ENCODE measurements around the gene RNPS1.

Gene RNPS1

DNA sequence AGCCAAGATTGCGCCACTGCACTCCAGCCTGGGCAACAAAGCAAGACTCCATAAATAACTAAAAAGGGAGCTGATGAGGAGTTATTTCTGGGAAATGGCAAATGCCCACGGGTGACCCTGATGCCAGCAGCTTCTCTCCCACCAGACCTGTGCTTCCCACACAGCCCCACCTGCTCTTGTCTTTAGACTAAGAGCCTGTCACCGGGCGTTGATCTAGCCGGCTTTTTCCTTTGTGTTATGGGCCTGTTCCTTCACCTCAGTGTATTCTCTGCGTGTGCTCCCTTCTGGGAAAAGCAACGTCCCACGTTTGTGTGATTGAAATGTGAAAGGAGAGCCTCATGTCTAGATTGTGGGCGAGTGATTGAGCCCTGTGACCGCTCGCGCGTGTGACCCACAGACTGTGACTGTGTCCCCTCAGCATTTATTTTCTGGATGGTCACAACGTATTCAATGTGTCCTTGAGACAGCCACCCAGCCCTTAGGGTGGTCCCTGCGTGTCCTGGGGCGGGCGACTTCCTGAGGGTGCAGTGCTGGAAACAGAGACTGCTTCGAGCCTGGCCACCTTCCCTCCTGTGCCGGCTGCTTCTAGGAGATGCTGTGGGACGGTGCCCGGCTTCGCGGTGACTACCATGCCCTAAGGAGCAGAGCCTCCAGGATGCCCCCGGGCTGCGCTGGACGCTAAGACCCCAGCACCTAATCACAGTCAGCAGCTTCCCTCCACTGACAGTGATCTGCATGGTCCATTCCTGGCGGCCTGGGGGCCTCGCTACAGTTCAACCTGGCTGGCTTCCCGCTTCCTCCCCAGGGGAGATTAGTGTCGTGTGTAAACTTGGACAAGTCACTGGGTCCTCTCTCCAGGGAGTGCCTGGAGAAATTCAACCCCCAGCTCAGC is 7.8 kb upstream of the RNPS1 start:
- in situ Hi-C loops (cut with HindIII; ENCODE audit: low pct_ligation_motif_present, low sequenced_read_pairs), result no loop called here
- H3K27me3 ChIP-seq (replicated peaks), result no peaks in the 10 kb centered on the region
- no peak for TF ChIP-seq CTCF (IDR thresholded peaks at IDR 0.05; ENCODE audit: low read depth, low read length, missing control alignments)

DNA sequence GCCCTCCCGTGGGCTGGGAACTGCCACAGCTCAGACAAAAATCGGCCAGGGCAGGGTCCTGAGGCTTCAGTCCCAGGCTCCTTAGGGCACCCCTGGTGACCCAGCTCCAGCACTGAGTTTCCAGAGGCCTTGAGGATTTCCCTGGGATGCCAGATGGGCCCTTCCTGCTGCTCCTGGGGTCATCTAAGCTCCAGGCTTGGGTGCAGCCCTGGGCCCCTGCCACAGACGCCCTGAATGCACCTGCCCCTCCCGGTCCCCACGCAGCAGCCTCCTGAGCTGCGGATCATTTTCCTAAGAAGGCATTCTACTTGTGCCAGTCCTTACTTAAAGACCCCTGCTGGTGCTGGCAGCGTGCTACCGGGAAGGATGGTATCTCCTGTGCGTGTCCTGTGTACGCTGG is 6.0 kb upstream of the RNPS1 start:
- TF ChIP-seq CTCF (IDR thresholded peaks at IDR 0.05; ENCODE audit: low read depth, low read length, missing control alignments), result no peak
- Histone ChIP-seq H3K27me3 (replicated peaks) (no peaks in the 10 kb centered on the region), H3K27ac (no peak overlapping the region), H3K36me3 (replicated peaks) (no peaks in the 10 kb centered on the region), H3K4me3 (ENCODE audit: low read depth, low read length) (no peak overlapping the region)
- no peak for DNase-seq
- in situ Hi-C loops (cut with HindIII; ENCODE audit: low pct_ligation_motif_present, low sequenced_read_pairs), result no loop called here

More for the DNA sequence above, 7.8 kb upstream of the RNPS1 start:
- H3K27ac ChIP-seq, result no peak overlapping the region
- no peak overlapping the region for H3K4me3 ChIP-seq (ENCODE audit: low read depth, low read length)
- DNase-seq, result no peak
- no peaks in the 10 kb centered on the region for H3K36me3 ChIP-seq (replicated peaks)

DNA sequence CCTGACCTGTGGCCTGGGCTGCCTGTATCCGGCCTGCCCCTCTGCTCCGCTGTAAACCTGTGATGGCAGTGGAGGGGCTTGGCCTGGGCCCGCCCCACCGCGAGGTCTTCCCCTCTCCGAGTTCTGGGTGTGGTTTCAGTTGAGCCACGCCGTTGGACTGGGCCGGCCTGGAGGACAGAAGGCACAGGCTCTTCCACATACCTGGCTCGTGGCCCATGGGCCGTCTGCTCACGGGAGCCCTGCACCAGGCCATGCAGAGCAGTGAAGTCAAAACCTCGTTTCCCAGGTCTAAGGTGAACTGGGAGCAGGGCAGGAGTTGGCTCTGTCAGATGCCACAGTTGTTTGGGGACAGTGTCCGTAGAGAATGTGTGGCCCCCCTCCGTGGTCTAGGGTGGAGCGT is 5.6 kb upstream of the RNPS1 start:
- Histone ChIP-seq H3K36me3 (replicated peaks) (no peaks in the 10 kb centered on the region), H3K27me3 (replicated peaks) (no peaks in the 10 kb centered on the region), H3K27ac (no peak overlapping the region), H3K4me3 (ENCODE audit: low read depth, low read length) (no peak overlapping the region)
- DNase-seq, result no peak
- TF ChIP-seq CTCF (IDR thresholded peaks at IDR 0.05; ENCODE audit: low read depth, low read length, missing control alignments), result no peak
- in situ Hi-C loops (cut with HindIII; ENCODE audit: low pct_ligation_motif_present, low sequenced_read_pairs), result no loop called here

DNA sequence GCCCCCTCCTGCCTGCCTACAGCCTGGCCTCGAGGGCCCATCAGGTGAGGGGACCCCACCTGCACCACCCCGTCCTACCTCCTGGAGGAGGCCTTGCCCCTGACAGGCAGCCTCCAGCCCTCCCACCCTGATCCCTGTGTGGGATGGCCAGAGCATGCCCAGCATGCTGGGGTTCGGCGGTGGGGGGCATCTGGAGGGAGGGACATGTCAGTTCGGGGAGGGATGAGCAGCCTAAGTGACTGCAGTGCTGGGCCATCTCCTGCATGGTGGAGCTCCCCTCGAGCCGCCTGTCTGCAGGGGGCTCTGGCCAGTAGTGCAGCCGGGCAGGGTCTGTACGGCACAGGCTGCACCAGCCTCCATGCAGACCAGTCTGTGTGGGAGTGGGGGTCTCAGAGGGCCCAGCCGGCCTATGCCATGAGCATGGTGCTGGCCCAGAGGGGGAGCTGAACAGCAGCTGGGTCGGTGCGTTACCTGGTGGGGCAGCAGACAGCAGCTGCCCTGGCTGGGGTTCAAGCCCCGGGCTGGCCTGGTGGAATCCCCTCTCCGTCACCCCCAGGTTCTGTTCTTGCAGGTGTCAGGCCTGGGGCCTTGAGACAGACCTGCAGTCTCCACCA is 4.0 kb upstream of the RNPS1 start:
- Histone ChIP-seq H3K27ac (no peak overlapping the region), H3K36me3 (replicated peaks) (no peaks in the 10 kb centered on the region), H3K4me3 (ENCODE audit: low read depth, low read length) (no peak overlapping the region), H3K27me3 (replicated peaks) (no peaks in the 10 kb centered on the region)
- in situ Hi-C loops (cut with HindIII; ENCODE audit: low pct_ligation_motif_present, low sequenced_read_pairs), result no loop called here
- TF ChIP-seq CTCF (IDR thresholded peaks at IDR 0.05; ENCODE audit: low read depth, low read length, missing control alignments), result no peak
- DNase-seq, result no peak

DNA sequence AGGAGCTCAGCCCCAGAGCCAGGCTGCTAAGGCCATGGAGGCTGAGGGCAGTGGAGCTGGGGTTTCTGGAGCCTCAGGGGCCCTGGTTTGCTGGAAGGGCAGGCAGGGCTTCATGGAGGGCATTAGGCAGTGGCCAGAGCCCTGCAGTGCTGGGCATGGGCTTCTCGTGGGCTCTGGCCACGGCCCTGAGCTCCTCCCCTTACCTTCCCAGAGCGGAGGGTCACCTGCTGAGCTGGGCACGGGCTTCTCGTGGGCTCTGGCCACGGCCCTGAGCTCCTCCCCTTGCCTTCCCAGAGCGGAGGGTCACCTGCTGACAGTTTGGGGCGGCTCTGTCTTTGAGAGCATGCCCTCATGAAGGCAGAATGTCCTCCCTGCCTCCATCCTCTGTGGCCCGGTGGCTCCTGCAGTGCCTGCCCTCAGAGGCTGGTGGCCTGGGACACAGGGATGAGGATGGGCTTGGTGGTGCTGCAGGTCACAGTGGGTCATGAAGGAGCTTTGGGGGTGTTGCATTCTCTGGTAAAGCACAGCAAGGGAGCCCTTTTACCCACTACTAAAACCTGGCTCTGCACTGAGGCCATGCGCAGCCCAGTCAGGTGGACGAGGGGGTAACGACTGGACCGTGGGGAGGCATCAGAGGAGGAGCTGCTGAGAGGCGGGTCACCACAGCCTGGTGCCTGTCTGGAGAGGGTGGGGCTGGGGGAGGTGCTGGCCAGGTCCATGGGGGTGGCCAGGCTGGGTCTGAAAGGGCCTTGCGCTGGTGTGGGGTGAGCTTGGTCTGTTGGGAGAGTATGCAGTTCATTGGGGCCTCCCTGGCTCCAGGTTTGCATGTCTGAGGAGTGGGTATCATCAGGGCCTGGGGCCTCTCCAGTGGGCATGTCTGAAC is 2.9 kb upstream of the RNPS1 start:
- no peak for TF ChIP-seq CTCF (IDR thresholded peaks at IDR 0.05; ENCODE audit: low read depth, low read length, missing control alignments)
- in situ Hi-C loops (cut with HindIII; ENCODE audit: low pct_ligation_motif_present, low sequenced_read_pairs), result no loop called here
- no peak overlapping the region for H3K4me3 ChIP-seq (ENCODE audit: low read depth, low read length)
- no peaks in the 10 kb centered on the region for H3K36me3 ChIP-seq (replicated peaks)
- H3K27me3 ChIP-seq (replicated peaks), result no peaks in the 10 kb centered on the region
- no peak overlapping the region for H3K27ac ChIP-seq
- DNase-seq, result no peak

All from brain microvascular endothelial cell (primary cell).